Stimulated activated CD4-positive, alpha-beta T cell treated with anti-CD3 and anti-CD28 coated beads, Interleukin-4, amount 100 ng/mL, for 24 hours (primary cell): Measurements from ENCODE around the gene CELF5.

ENCODE experiments used
- DNase-seq: peaks from one replicate; pipeline ENCODE4 v3.0.0-alpha.2; 2020

Gene CELF5

GRCh38 chr19:3248728-3249326 is 24.4 kb downstream of the CELF5 start:
- DNase-seq: no peak

GRCh38 chr19:3249408-3249807 is 24.9 kb downstream of the CELF5 start:
- DNase-seq: no peak

GRCh38 chr19:3250675-3251074 is 26.2 kb downstream of the CELF5 start:
- peak; percentile 52 for DNase-seq

- DNase-seq: no peak
Measured at GRCh38 chr19:3251229-3251628, 26.8 kb downstream of the CELF5 start.

GRCh38 chr19:3252650-3253049 is 28.2 kb downstream of the CELF5 start:
- no peak for DNase-seq

GRCh38 chr19:3253270-3253669 is 28.8 kb downstream of the CELF5 start:
- DNase-seq: no peak

- no peak for DNase-seq
Measured at GRCh38 chr19:3254520-3254919, 30.1 kb downstream of the CELF5 start.

- no peak for DNase-seq
Measured at GRCh38 chr19:3257071-3257470, 32.6 kb downstream of the CELF5 start.

- no peak for DNase-seq
Measured at GRCh38 chr19:3262362-3262761, 37.9 kb downstream of the CELF5 start.

- DNase-seq: no peak
Measured at GRCh38 chr19:3263866-3264265, 39.4 kb downstream of the CELF5 start.

- DNase-seq: no peak
Measured at GRCh38 chr19:3265432-3265831, 41.0 kb downstream of the CELF5 start.

- DNase-seq: no peak
Measured at GRCh38 chr19:3266092-3266693, 41.7 kb downstream of the CELF5 start.

GRCh38 chr19:3266792-3267514 is 42.5 kb downstream of the CELF5 start:
- no peak for DNase-seq

- DNase-seq: no peak
Measured at GRCh38 chr19:3268326-3268725, 43.9 kb downstream of the CELF5 start.

GRCh38 chr19:3268763-3269162 is 44.3 kb downstream of the CELF5 start:
- DNase-seq: no peak

- no peak for DNase-seq
Measured at GRCh38 chr19:3269916-3270671, 45.6 kb downstream of the CELF5 start.

- DNase-seq: peak; percentile 63
Measured at GRCh38 chr19:3270902-3271301, 46.4 kb downstream of the CELF5 start.

- DNase-seq: no peak
Measured at GRCh38 chr19:3272401-3272931, 48.0 kb downstream of the CELF5 start.

GRCh38 chr19:3272952-3273351 is 48.5 kb downstream of the CELF5 start:
- DNase-seq: no peak

GRCh38 chr19:3274245-3274941 is 49.9 kb downstream of the CELF5 start:
- DNase-seq: no peak

GRCh38 chr19:3274942-3275582 is 50.6 kb downstream of the CELF5 start:
- peak; percentile 58 for DNase-seq
